GM23338 (cell line): ENCODE data around the gene CALML3. TPM values are rescaled to one million over a fixed set of nuclear protein-coding genes. Genes with fewer than 3 reads are reported as not detected.

Experiments used
- ATAC-seq: fragments of 200-7000 bp; cut with Tn5 transposase; 3 replicates; pipeline ENCODE4 v1.9.1; 2020
- DNase-seq: peaks from one replicate; pipeline ENCODE4 v3.0.0-alpha.2; 2015; ENCODE audit warnings: low spot score
- H2AFZ ChIP-seq: fragments of 200-600 bp; sonication (generic); 2 replicates; pipeline ENCODE4 v1.8.0; 2016; ENCODE audit warnings: antibody characterized with exemption, mild to moderate bottlenecking, moderate library complexity
- H3F3A ChIP-seq: fragments of 200-600 bp; sonication (generic); replicated peaks from 2 replicates; pipeline ENCODE4 v1.8.0; 2017; ENCODE audit warnings: antibody characterized with exemption, mixed run types, low read depth
- H3K27ac ChIP-seq: fragments of 200-600 bp; sonication (generic); 2 replicates; pipeline ENCODE4 v1.6.1; 2016; ENCODE audit warnings: low read depth
- H3K27me3 ChIP-seq: fragments of 200-600 bp; sonication (generic); 2 replicates; pipeline ENCODE4 v1.8.0; 2016; ENCODE audit warnings: mild to moderate bottlenecking, mixed run types, moderate library complexity; ENCODE audit not compliant: insufficient read depth
- H3K36me3 ChIP-seq: fragments of 200-600 bp; sonication (generic); 2 replicates; pipeline ENCODE4 v1.8.0; 2016; ENCODE audit warnings: mild to moderate bottlenecking; ENCODE audit not compliant: insufficient read depth
- H3K4me1 ChIP-seq: fragments of 200-600 bp; sonication (generic); 2 replicates; pipeline ENCODE4 v1.8.0; 2016; ENCODE audit warnings: mild to moderate bottlenecking, moderate library complexity; ENCODE audit not compliant: insufficient read depth
- H3K4me2 ChIP-seq: fragments of 200-600 bp; sonication (generic); 2 replicates; pipeline ENCODE4 v1.7.1; 2017; ENCODE audit warnings: mixed run types
- H3K4me3 ChIP-seq: fragments of 200-600 bp; sonication (generic); 2 replicates; pipeline ENCODE4 v1.6.1; 2016; ENCODE audit warnings: mixed run types
- H3K79me2 ChIP-seq: fragments of 200-600 bp; sonication (generic); replicated peaks from 2 replicates; pipeline ENCODE4 v1.8.0; 2017; ENCODE audit warnings: mild to moderate bottlenecking; ENCODE audit not compliant: insufficient read depth
- H3K9me2 ChIP-seq: fragments of 200-600 bp; sonication (generic); 2 replicates; pipeline ENCODE4 v1.8.0; 2017; ENCODE audit not compliant: insufficient read depth
- H4K20me1 ChIP-seq: fragments of 200-600 bp; sonication (generic); replicated peaks from 2 replicates; pipeline ENCODE4 v1.8.0; 2017; ENCODE audit warnings: mild to moderate bottlenecking; ENCODE audit not compliant: insufficient read depth
- H3K27ac Mint-ChIP-seq: 2 replicates; pipeline ENCODE4 v1.8.0; 2020; ENCODE audit warnings: inconsistent platforms, mild to moderate bottlenecking, moderate library complexity, mixed read lengths
- H3K27me3 Mint-ChIP-seq: 3 replicates; pipeline ENCODE4 v1.8.0; 2022; ENCODE audit warnings: low read depth, mild to moderate bottlenecking, moderate library complexity, mixed read lengths, inconsistent platforms; ENCODE audit not compliant: insufficient read depth, poor library complexity
- H3K36me3 Mint-ChIP-seq: 3 replicates; pipeline ENCODE4 v1.8.0; 2021; ENCODE audit warnings: low read depth, mild to moderate bottlenecking, inconsistent platforms, moderate library complexity, mixed read lengths
- H3K4me1 Mint-ChIP-seq: 3 replicates; pipeline ENCODE4 v1.8.0; 2020; ENCODE audit warnings: mild to moderate bottlenecking, inconsistent platforms, mixed read lengths
- H3K4me3 Mint-ChIP-seq: 3 replicates; pipeline ENCODE4 v1.8.0; 2021; ENCODE audit warnings: moderate library complexity, mild to moderate bottlenecking, inconsistent platforms, mixed read lengths
- H3K9me3 Mint-ChIP-seq: 3 replicates; pipeline ENCODE4 v1.8.0; 2020; ENCODE audit warnings: moderate library complexity, mild to moderate bottlenecking, inconsistent platforms, mixed read lengths
- CREB1 ChIP-seq: fragments of 250-450 bp; sonication (Bioruptor Pico); IDR thresholded peaks from 2 replicates; pipeline ENCODE4 v1.5.0; 2020; ENCODE audit warnings: low read depth, mild to moderate bottlenecking, moderate library complexity
- EZH2phosphoT487 ChIP-seq: fragments of 200-600 bp; sonication (generic); IDR thresholded peaks from one replicate; pipeline ENCODE4 v1.8.1; 2018; ENCODE audit warnings: antibody characterized with exemption; ENCODE audit not compliant: unreplicated experiment
- JUNB ChIP-seq: IDR thresholded peaks from one replicate; pipeline ENCODE4 v1.6.1; 2016; ENCODE audit warnings: antibody characterized with exemption; ENCODE audit not compliant: unreplicated experiment
- polyA plus RNA-seq: library from polyadenylated mRNA; unstranded; fragments of >200 nt; fragmentation: Nextera tagmentation; extraction: Ambion mirVana; gene quantifications from 2 replicates; pipeline ENCODE4 v1.2.1, GENCODE V29; 2016
- total RNA-seq: library from RNA; depleted of rRNA; stranded (reverse); fragments of >200 nt; shearing (Covaris generic); gene quantifications from 2 replicates; pipeline ENCODE4 v1.2.3, GENCODE V29; 2014
- TF ChIP-seq, protein P1 (sequence below): IDR thresholded peaks from 2 replicates; pipeline ENCODE4 v1.6.1; 2016; ENCODE audit warnings: antibody characterized with exemption
- TF ChIP-seq, protein P2 (sequence below), 2 experiments: fragments of 200-600 bp in 1 of 2; sonication (generic) in 1 of 2; conservative IDR thresholded peaks; 2 replicates each; pipeline versions ENCODE4 v1.5.1 to v1.6.1; 2016 to 2017; ENCODE audit warnings: antibody characterized with exemption in 2 of 2, low read depth in 2 of 2, mild to moderate bottlenecking in 2 of 2, moderate library complexity in 1 of 2
- TF ChIP-seq, protein P3 (sequence below): fragments of 250-450 bp; sonication (Bioruptor Pico); IDR thresholded peaks from 2 replicates; pipeline ENCODE4 v1.5.0; 2020; ENCODE audit warnings: mild to moderate bottlenecking, moderate library complexity

CALML3 gene
- total and polyA plus RNA-seq, 2 experiments from 2014 or later, result not detected

DNA sequence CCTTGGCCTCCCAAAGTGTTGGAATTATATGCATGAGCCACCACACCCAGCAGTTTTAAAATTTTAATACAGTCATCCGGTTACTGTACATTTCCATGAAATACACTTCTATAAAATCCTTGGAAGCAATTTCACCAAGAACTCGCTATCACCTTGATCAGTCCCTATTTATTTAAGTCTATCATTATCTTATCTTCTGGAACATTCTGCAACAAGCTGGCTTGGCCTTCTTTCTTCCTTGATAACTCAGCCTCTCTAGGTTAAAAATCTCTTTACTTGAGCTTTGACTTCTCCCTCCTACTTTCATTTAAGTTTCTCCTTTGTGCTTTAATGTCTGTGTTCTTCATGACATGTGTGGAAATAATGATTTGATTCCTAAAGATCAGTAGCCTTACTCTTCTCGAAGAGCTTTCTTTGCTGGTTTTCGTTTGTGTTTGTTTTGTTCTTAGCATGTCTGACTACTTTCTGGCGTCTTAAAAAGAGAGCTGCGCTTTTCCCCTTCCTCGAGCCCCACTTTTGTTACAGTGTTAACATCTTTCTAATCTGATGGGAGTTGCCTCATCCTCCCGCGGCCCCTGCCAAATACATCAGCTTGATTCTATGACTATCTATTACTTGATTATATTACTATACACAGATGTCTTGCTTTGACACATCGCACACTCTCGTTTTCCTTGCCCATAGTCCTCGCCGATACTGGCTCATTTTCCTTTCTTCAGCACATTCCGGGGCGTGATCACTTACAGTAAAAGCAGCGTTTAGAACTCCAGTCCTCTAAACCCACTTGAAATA, 14.3 kb upstream of the CALML3 start:
- Mint-ChIP-seq H3K4me1 (peaks cover 16% of the 10 kb centered on the region), H3K4me3 (no peak overlapping the region), H3K9me3 (no peaks in the 10 kb centered on the region), H3K27me3 (peaks cover 5% of the 10 kb centered on the region), H3K36me3 (no peaks in the 10 kb centered on the region), H3K27ac (no peak overlapping the region)
- Histone ChIP-seq H3K36me3 (no peaks in the 10 kb centered on the region), H4K20me1 (no peaks in the 10 kb centered on the region), H3K27ac (no peak overlapping the region), H3K4me2 (no peak overlapping the region), H3F3A (no peaks in the 10 kb centered on the region), H3K27me3 (no peaks in the 10 kb centered on the region), H3K4me3 (no peak overlapping the region), H3K4me1 (peaks cover 6% of the 10 kb centered on the region; the same call in 1 of the 2 replicates), H3K9me2 (no peaks in the 10 kb centered on the region), H3K79me2 (no peaks in the 10 kb centered on the region), H2AFZ (peak overlapping the region; percentile 74; the same call in 1 of the 2 replicates)
- no peak for DNase-seq
- ATAC-seq, result no peak
- TF ChIP-seq, protein P1, sequence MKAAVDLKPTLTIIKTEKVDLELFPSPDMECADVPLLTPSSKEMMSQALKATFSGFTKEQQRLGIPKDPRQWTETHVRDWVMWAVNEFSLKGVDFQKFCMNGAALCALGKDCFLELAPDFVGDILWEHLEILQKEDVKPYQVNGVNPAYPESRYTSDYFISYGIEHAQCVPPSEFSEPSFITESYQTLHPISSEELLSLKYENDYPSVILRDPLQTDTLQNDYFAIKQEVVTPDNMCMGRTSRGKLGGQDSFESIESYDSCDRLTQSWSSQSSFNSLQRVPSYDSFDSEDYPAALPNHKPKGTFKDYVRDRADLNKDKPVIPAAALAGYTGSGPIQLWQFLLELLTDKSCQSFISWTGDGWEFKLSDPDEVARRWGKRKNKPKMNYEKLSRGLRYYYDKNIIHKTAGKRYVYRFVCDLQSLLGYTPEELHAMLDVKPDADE, result no peak
- TF ChIP-seq, protein P2, sequence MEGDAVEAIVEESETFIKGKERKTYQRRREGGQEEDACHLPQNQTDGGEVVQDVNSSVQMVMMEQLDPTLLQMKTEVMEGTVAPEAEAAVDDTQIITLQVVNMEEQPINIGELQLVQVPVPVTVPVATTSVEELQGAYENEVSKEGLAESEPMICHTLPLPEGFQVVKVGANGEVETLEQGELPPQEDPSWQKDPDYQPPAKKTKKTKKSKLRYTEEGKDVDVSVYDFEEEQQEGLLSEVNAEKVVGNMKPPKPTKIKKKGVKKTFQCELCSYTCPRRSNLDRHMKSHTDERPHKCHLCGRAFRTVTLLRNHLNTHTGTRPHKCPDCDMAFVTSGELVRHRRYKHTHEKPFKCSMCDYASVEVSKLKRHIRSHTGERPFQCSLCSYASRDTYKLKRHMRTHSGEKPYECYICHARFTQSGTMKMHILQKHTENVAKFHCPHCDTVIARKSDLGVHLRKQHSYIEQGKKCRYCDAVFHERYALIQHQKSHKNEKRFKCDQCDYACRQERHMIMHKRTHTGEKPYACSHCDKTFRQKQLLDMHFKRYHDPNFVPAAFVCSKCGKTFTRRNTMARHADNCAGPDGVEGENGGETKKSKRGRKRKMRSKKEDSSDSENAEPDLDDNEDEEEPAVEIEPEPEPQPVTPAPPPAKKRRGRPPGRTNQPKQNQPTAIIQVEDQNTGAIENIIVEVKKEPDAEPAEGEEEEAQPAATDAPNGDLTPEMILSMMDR (conservative IDR thresholded peaks at IDR 0.05; ENCODE audit: low read depth in 2 of 2), result no peak
- no peak for TF ChIP-seq CREB1 (CRISPR knock-in tag)
- no peak for TF ChIP-seq EZH2phosphoT487
- TF ChIP-seq, protein P3, sequence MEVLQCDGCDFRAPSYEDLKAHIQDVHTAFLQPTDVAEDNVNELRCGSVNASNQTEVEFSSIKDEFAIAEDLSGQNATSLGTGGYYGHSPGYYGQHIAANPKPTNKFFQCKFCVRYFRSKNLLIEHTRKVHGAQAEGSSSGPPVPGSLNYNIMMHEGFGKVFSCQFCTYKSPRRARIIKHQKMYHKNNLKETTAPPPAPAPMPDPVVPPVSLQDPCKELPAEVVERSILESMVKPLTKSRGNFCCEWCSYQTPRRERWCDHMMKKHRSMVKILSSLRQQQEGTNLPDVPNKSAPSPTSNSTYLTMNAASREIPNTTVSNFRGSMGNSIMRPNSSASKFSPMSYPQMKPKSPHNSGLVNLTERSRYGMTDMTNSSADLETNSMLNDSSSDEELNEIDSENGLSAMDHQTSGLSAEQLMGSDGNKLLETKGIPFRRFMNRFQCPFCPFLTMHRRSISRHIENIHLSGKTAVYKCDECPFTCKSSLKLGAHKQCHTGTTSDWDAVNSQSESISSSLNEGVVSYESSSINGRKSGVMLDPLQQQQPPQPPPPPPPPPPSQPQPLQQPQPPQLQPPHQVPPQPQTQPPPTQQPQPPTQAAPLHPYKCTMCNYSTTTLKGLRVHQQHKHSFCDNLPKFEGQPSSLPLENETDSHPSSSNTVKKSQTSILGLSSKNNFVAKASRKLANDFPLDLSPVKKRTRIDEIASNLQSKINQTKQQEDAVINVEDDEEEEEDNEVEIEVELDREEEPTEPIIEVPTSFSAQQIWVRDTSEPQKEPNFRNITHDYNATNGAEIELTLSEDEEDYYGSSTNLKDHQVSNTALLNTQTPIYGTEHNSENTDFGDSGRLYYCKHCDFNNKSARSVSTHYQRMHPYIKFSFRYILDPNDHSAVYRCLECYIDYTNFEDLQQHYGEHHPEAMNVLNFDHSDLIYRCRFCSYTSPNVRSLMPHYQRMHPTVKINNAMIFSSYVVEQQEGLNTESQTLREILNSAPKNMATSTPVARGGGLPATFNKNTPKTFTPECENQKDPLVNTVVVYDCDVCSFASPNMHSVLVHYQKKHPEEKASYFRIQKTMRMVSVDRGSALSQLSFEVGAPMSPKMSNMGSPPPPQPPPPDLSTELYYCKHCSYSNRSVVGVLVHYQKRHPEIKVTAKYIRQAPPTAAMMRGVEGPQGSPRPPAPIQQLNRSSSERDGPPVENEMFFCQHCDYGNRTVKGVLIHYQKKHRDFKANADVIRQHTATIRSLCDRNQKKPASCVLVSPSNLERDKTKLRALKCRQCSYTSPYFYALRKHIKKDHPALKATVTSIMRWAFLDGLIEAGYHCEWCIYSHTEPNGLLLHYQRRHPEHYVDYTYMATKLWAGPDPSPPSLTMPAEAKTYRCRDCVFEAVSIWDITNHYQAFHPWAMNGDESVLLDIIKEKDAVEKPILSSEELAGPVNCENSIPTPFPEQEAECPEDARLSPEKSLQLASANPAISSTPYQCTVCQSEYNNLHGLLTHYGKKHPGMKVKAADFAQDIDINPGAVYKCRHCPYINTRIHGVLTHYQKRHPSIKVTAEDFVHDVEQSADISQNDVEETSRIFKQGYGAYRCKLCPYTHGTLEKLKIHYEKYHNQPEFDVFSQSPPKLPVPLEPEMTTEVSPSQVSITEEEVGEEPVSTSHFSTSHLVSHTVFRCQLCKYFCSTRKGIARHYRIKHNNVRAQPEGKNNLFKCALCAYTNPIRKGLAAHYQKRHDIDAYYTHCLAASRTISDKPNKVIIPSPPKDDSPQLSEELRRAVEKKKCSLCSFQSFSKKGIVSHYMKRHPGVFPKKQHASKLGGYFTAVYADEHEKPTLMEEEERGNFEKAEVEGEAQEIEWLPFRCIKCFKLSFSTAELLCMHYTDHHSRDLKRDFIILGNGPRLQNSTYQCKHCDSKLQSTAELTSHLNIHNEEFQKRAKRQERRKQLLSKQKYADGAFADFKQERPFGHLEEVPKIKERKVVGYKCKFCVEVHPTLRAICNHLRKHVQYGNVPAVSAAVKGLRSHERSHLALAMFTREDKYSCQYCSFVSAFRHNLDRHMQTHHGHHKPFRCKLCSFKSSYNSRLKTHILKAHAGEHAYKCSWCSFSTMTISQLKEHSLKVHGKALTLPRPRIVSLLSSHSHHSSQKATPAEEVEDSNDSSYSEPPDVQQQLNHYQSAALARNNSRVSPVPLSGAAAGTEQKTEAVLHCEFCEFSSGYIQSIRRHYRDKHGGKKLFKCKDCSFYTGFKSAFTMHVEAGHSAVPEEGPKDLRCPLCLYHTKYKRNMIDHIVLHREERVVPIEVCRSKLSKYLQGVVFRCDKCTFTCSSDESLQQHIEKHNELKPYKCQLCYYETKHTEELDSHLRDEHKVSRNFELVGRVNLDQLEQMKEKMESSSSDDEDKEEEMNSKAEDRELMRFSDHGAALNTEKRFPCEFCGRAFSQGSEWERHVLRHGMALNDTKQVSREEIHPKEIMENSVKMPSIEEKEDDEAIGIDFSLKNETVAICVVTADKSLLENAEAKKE (CRISPR knock-in tag), result no peak
- no peak for TF ChIP-seq JUNB
